ENCODE results near the gene WSCD1.

- TF ChIP-seq CTCF (conservative IDR thresholded peaks at IDR 0.05; ENCODE audit: low read depth, low read length) (no peak), EZH2 (IDR thresholded peaks at IDR 0.05; ENCODE audit: low read length, unreplicated experiment) (no peak), EZH2phosphoT487 (IDR thresholded peaks at IDR 0.05; ENCODE audit: borderline replicate concordance, low read length) (no peak)
Observed at GRCh38 chr17:6153375-6153774, 83.2 kb downstream of the WSCD1 start.
